NB4 (cell line): ENCODE measurements around the gene SPATA16.
A peak's percentile ranks its signal among the peaks of the same experiment; 100 is the strongest.

Experiments used
- DNase-seq: peaks from one replicate; pipeline ENCODE4 v3.0.0; 2010; ENCODE audit warnings: low read depth
- H3K4me3 ChIP-seq: one replicate; pipeline ENCODE4 v1.5.1; 2011; ENCODE audit warnings: mild to moderate bottlenecking, low read depth, low read length, moderate library complexity
- CTCF ChIP-seq: IDR thresholded peaks from one replicate; pipeline ENCODE4 v1.5.1; 2012; ENCODE audit warnings: low read depth, low read length
- MYC ChIP-seq: IDR thresholded peaks from 2 replicates; pipeline ENCODE4 v1.6.1; 2011; ENCODE audit warnings: low read depth, low read length
- POLR2A ChIP-seq: IDR thresholded peaks from 2 replicates; pipeline ENCODE4 v1.6.1; 2011; ENCODE audit warnings: mild to moderate bottlenecking; ENCODE audit not compliant: insufficient read length; ENCODE audit errors: extremely low read depth
- TF ChIP-seq, protein P1 (sequence below): IDR thresholded peaks from 2 replicates; pipeline ENCODE4 v1.6.1; 2011; ENCODE audit warnings: low read depth, low read length

SPATA16 gene

GRCh38 chr3:172958565-172958964 lies 182.5 kb downstream of the SPATA16 start:
- TF ChIP-seq POLR2A = no peak
- no peak for TF ChIP-seq MYC
- no peak for TF ChIP-seq CTCF
- TF ChIP-seq, protein P1, sequence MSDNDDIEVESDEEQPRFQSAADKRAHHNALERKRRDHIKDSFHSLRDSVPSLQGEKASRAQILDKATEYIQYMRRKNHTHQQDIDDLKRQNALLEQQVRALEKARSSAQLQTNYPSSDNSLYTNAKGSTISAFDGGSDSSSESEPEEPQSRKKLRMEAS = no peak

DNA sequence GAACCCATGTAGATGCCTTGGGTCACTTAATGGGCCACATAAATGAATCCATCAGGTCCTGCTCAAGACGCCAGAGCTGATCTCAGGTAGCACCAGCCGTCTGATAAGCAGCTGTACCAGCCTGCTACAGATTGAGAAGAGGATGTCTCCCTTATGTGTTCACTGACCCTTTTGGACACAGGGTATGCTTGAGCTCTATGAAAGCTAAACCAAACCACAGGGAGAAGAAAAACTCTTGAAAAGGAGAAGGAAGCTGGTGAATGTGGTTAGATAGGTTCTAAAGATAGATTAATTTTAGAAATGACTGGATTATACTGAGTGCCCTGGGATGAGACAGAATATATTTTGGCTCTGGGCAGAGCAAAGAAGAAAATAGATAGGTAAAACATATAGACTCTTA lies 187.5 kb downstream of the SPATA16 start:
- no peak overlapping the region for H3K4me3 ChIP-seq
- no peak for TF ChIP-seq MYC
- no peak for TF ChIP-seq POLR2A
- TF ChIP-seq CTCF = no peak
- TF ChIP-seq, protein P1 = no peak
- peak; percentile 13 for DNase-seq

More at GRCh38 chr3:172958565-172958964, 182.5 kb downstream of the SPATA16 start:
- no peak overlapping the region for H3K4me3 ChIP-seq
- no peak for DNase-seq

DNA sequence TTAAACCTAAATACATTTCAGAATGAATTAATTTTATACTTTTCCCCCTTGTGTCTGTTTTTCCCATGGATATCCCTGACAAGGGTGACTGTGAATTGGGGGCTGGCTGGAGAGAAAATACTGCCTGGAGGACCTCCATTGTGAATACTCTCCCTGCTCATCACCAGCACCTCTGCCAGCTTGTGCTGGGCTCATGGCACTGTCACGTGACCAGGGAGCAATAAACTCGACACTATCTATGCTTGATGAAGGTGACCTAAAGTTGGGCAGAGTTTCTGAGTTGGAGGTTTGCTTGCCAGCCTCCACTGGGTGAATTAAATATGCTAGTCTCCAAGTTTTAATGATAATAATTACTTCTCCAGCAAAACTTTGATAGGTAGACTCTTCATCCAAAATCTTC lies 189.5 kb downstream of the SPATA16 start:
- DNase-seq = no peak
- no peak overlapping the region for H3K4me3 ChIP-seq
- TF ChIP-seq MYC (no peak), POLR2A (no peak), CTCF (no peak)
- TF ChIP-seq, protein P1 = no peak

DNA sequence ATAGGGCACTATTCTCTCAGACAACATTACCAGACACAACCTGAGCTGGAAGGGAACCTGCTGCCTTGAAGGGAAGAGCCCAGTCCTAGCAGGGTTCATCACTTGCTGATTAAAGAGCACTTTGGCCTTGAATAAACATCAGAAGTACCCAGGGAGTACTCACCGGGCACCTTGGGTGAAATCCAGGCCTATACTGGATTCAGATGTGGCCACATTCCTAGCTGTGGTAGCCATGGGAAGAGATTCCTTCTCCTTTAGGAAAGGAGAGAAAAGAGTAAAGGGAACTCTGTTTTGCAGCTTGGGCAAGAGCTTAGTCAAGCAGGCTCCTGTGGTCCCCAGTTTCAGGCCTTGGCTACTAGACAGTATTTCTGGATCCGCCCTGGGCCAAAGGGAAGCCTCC lies 195.0 kb downstream of the SPATA16 start:
- TF ChIP-seq POLR2A = no peak
- no peak for TF ChIP-seq CTCF
- no peak for TF ChIP-seq MYC
- TF ChIP-seq, protein P1 = no peak
- H3K4me3 ChIP-seq = no peak overlapping the region
- DNase-seq = no peak

DNA sequence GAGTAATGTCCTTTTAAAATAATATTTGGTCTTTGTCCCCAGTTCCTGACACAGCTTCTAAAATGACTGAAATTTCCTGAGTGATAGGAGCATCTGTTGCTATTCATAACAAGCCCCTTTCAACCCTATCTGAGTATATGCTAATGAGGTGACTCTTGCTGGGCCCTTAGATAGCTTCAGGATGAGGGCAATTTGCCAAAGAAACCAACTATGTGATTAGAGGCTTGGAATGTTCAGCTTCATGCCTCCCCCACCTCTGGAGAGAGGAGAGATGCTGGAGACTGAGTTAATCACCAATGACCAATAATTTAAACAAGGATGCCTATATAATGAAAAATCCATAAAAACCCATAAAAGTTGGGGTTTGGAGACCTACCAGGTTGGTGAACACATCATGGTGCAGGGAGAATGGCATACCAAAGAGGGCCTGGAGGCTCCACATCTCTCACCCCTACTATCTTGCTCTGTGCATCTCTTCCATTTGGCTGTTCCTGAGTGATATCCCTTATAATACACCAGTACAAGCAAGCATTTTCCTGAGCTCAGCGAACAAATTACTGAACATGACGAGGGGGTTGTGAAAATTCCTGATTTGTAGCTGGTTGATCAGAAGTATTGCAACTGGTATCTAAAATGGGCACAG lies 201.3 kb downstream of the SPATA16 start:
- no peak for DNase-seq
- TF ChIP-seq, protein P1 = no peak
- no peak for TF ChIP-seq MYC
- TF ChIP-seq POLR2A = no peak
- TF ChIP-seq CTCF = no peak

DNA sequence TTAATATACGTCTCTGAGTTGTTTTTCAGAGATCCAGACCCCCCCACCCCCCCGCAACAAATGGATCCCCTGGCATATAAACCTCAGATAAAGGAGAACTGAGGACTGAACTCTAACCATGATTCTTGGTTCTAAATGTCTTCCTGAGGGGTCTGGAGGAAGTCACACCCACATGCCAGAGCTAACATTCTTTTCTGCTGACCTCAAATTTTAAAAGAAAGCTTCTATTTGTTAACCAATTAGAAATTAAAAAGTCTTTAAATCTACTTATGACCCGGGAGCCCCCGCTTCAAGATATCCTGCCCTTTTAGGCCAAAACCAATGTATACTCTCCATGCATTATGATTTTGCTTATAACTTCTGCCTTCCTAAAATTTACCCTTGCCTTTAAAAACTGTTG lies 202.2 kb downstream of the SPATA16 start:
- no peak overlapping the region for H3K4me3 ChIP-seq
- no peak for DNase-seq
- no peak for TF ChIP-seq CTCF
- TF ChIP-seq MYC = no peak
- no peak for TF ChIP-seq POLR2A
- TF ChIP-seq, protein P1 = no peak

More for the DNA sequence above, 201.3 kb downstream of the SPATA16 start:
- H3K4me3 ChIP-seq = no peak overlapping the region
